K562 (cell line): ENCODE results near the gene SLC25A21. TPM values are rescaled to one million over a fixed set of nuclear protein-coding genes. Genes with fewer than 3 reads are reported as not detected.

Experiments used
- AFF1 ChIP-seq, 2 experiments: fragments of 450-650 bp; IDR thresholded peaks; 2 replicates each; pipeline ENCODE4 v1.6.1; 2018; ENCODE audit warnings: mild to moderate bottlenecking in 2 of 2, low read depth in 1 of 2; ENCODE audit not compliant: partially characterized antibody in 2 of 2
- ATF7 ChIP-seq: fragments of 450-650 bp; IDR thresholded peaks from 2 replicates; pipeline ENCODE4 v1.7.1; 2014; ENCODE audit warnings: mild to moderate bottlenecking, moderate library complexity
- E2F1 ChIP-seq: sonication (generic); formaldehyde crosslinking; IDR thresholded peaks from 2 replicates; pipeline ENCODE4 v1.8.1; 2023; ENCODE audit warnings: mild to moderate bottlenecking, missing genetic modification reagents, moderate library complexity
- ERF ChIP-seq: fragments of 450-650 bp; formaldehyde crosslinking; IDR thresholded peaks from 2 replicates; pipeline ENCODE4 v1.4.0; 2020; ENCODE audit warnings: mild to moderate bottlenecking, mixed read lengths
- GTF2B ChIP-seq: IDR thresholded peaks from 2 replicates; pipeline ENCODE4 v1.6.1; 2011; ENCODE audit not compliant: insufficient read length; ENCODE audit errors: extremely low read depth
- GTF2E2 ChIP-seq: fragments of 200-800 bp; sonication (Bioruptor generic); IDR thresholded peaks from 2 replicates; pipeline ENCODE4 v1.6.1; 2016; ENCODE audit warnings: missing genetic modification characterization, missing compliant biosample characterization
- HMGN3 ChIP-seq: IDR thresholded peaks from 2 replicates; pipeline ENCODE4 v1.6.1; 2011; ENCODE audit warnings: borderline replicate concordance, low read depth, mild to moderate bottlenecking, mixed read lengths, low read length; ENCODE audit not compliant: insufficient read length; ENCODE audit errors: extremely low read depth
- IRF9 ChIP-seq: fragments of 450-650 bp; IDR thresholded peaks from 2 replicates; pipeline ENCODE4 v1.6.1; 2016; ENCODE audit warnings: missing biosample characterization, missing genetic modification characterization
- KDM1A ChIP-seq, 2 experiments: fragments of 450-650 bp; IDR thresholded peaks; 2 replicates each; pipeline ENCODE4 v1.6.1; 2016; ENCODE audit warnings: mild to moderate bottlenecking in 2 of 2
- RNF2 ChIP-seq: sonication (generic); IDR thresholded peaks from 2 replicates; pipeline ENCODE4 v1.6.1; 2016
- RUNX1 ChIP-seq: sonication (generic); IDR thresholded peaks from 2 replicates; pipeline ENCODE4 v1.6.1; 2016; ENCODE audit warnings: antibody characterized with exemption, low read depth
- SETDB1 ChIP-seq: IDR thresholded peaks from one replicate; pipeline ENCODE4 v1.6.1; 2012; ENCODE audit warnings: low read length, control low read depth, inconsistent platforms
- SMAD2 ChIP-seq: fragments of 150-350 bp; IDR thresholded peaks from 2 replicates; pipeline ENCODE4 v1.6.1; 2014; ENCODE audit warnings: low read depth, mild to moderate bottlenecking, low read length
- SP1 ChIP-seq: sonication (generic); formaldehyde crosslinking; IDR thresholded peaks from 2 replicates; pipeline ENCODE4 v1.8.1; 2022; ENCODE audit warnings: mild to moderate bottlenecking, missing genetic modification reagents
- ZFX ChIP-seq: sonication (generic); formaldehyde crosslinking; IDR thresholded peaks from 2 replicates; pipeline ENCODE4 v1.8.0; 2022; ENCODE audit warnings: mild to moderate bottlenecking, missing genetic modification reagents, moderate library complexity
- ZNF12 ChIP-seq: sonication (generic); formaldehyde crosslinking; IDR thresholded peaks from 2 replicates; pipeline ENCODE4 v1.4.0; 2020; ENCODE audit warnings: mild to moderate bottlenecking, missing genetic modification reagents
- ZNF175 ChIP-seq: fragments of 200-800 bp; sonication (Bioruptor generic); IDR thresholded peaks from 2 replicates; pipeline ENCODE4 v1.6.1; 2016; ENCODE audit warnings: low read depth, mild to moderate bottlenecking, missing genetic modification characterization, missing compliant biosample characterization
- ZNF239 ChIP-seq: fragments of 250-450 bp; sonication (Bioruptor Pico); IDR thresholded peaks from 2 replicates; pipeline ENCODE4 v1.4.0; 2020; ENCODE audit warnings: mild to moderate bottlenecking
- ZNF384 ChIP-seq: IDR thresholded peaks from 2 replicates; pipeline ENCODE4 v1.6.1; 2012; ENCODE audit warnings: low read depth, low read length, improper control_type of control experiment
- ZNF41 ChIP-seq: fragments of 250-450 bp; sonication (Bioruptor Pico); conservative IDR thresholded peaks from 2 replicates; pipeline ENCODE4 v1.4.0; 2020; ENCODE audit warnings: mild to moderate bottlenecking
- ZNF431 ChIP-seq: sonication (generic); formaldehyde crosslinking; IDR thresholded peaks from 2 replicates; pipeline ENCODE4 v1.8.0; 2022; ENCODE audit warnings: mild to moderate bottlenecking, missing genetic modification reagents
- ZNF445 ChIP-seq: fragments of 250-450 bp; sonication (Bioruptor Pico); IDR thresholded peaks from 2 replicates; pipeline ENCODE4 v1.4.0; 2020; ENCODE audit warnings: low read depth, mild to moderate bottlenecking, moderate library complexity
- ZNF512 ChIP-seq: IDR thresholded peaks from 2 replicates; pipeline ENCODE4 v1.6.1; 2016; ENCODE audit warnings: missing genetic modification characterization, missing compliant biosample characterization
- polyA plus RNA-seq, 8 experiments: library from polyadenylated mRNA; depleted of rRNA in 4 of 8; stranded (reverse) in 5 of 8; unstranded in 3 of 8; fragments of >200 nt; fragmentation: Nextera tagmentation in 2 of 8; fragmentation: Illumina TruSeq in 1 of 8; extraction: Ambion mirVana in 2 of 8; extraction: Trizol in 1 of 8; gene quantifications; 2 replicates each; pipeline versions ENCODE4 v1.2.1 to v1.2.3, GENCODE V29; 2011 to 2014; ENCODE audit warnings: inconsistent platforms in 1 of 8, missing spikeins in 1 of 8
- total RNA-seq, 7 experiments: library from RNA; depleted of rRNA in 6 of 7; stranded (reverse); fragments of >200 nt in 6 of 7; fragmentation: Illumina TruSeq in 2 of 7; extraction: Trizol in 2 of 7; gene quantifications; 2 replicates each; pipeline versions ENCODE4 v1.2.1 to v1.2.3, GENCODE V29; 2011 to 2021; ENCODE audit warnings: low replicate concordance in 1 of 7

The SLC25A21 gene
- total and polyA plus RNA-seq, 9 of the 15 experiments (the other 6 are each of a cell fraction or from before 2014, with no cell fraction given): 15.2 to 46.7 (median 28.7) TPM

GRCh38 chr14:36773136-36773540 is 399.3 kb downstream of the SLC25A21 start (continued):
- TF ChIP-seq SP1 (CRISPR knock-in tag) (no peak), ATF7 (peak; percentile 14; the same call in 1 of the 2 replicates), SETDB1 (no peak), RNF2 (no peak), GTF2E2 (tag) (no peak), ZNF431 (CRISPR knock-in tag) (no peak), ZFX (no peak), ZNF445 (CRISPR knock-in tag) (no peak), SMAD2 (no peak), ZNF384 (peak; percentile 87), ZNF512 (tag) (no peak), KDM1A (IDR thresholded peaks at IDR 0.05) (peak; percentile 61 to 71), AFF1 (IDR thresholded peaks at IDR 0.05; ENCODE audit: low read depth in 1 of 2, partially characterized antibody in 2 of 2) (no peak), IRF9 (no peak), ERF (CRISPR knock-in tag) (no peak), HMGN3 (no peak), ZNF12 (CRISPR knock-in tag) (no peak), GTF2B (no peak), RUNX1 (no peak), ZNF239 (no peak), E2F1 (CRISPR knock-in tag) (no peak), ZNF175 (CRISPR knock-in tag) (no peak), ZNF41 (CRISPR knock-in tag) (no peak)
